ENCODE results near the gene ICAM2. TPM values are rescaled to one million over a fixed set of nuclear protein-coding genes. Genes with fewer than 3 reads are reported as not detected.

ICAM2 gene
- total and polyA plus RNA-seq, 2 donors (not counting 3 experiments of a cell fraction or from before 2014, with no cell fraction given) = 586 to 2,377 TPM

GRCh38 chr17:63974594-63975192, 45.7 kb downstream of the ICAM2 start:
- no peaks in the 10 kb centered on the region for H3K9me1 ChIP-seq (replicated peaks; ENCODE audit: control insufficient read depth, extremely low read depth, insufficient read depth, low read length)
- H3K27ac ChIP-seq (ENCODE audit: insufficient read depth, low read depth, low read length) = peak overlapping the region; percentile 13
- FAIRE-seq (peak; percentile 90), DNase-seq (ENCODE audit: low read depth, low spot score) (peak; percentile 51)
- BruUV-seq (replicated peaks) = no TSS peak
- peak overlapping the region; percentile 33 for H3K4me2 ChIP-seq (ENCODE audit: insufficient read depth, low read length)
- no peaks in the 10 kb centered on the region for H3K27me3 ChIP-seq (ENCODE audit: control insufficient read depth in 2 of 2, insufficient read depth in 2 of 2, low read length in 2 of 2)
- CTCF ChIA-PET = interaction anchor here (0.8 to 4.8 kb wide), 5 partner anchors 10 to 159 kb away, joined by 3 to 27 read pairs (median 4); no protein-coding TSS in a partner anchor
- peaks cover 13% of the 10 kb centered on the region for H3K4me1 ChIP-seq (ENCODE audit: control insufficient read depth, extremely low read depth, insufficient read depth, low read length)
- no peaks in the 10 kb centered on the region for H3K9me3 ChIP-seq (replicated peaks; ENCODE audit: control insufficient read depth, insufficient read depth, low read length)
- H3K79me2 ChIP-seq (ENCODE audit: control insufficient read depth, insufficient read depth, low read length) = no peaks in the 10 kb centered on the region
- peak overlapping the region; percentile 52 for H2AFZ ChIP-seq (ENCODE audit: low read depth, low read length)
- H4K20me1 ChIP-seq (replicated peaks; ENCODE audit: control insufficient read depth, extremely low read depth, insufficient read depth, low read length) = no peaks in the 10 kb centered on the region
- H3K4me3 ChIP-seq (replicated peaks in 1 of 3; ENCODE audit: insufficient read depth in 1 of 3, low read depth in 1 of 3, low read length in 3 of 3) = no peak overlapping the region
- no peaks in the 10 kb centered on the region for H3K36me3 ChIP-seq (ENCODE audit: control insufficient read depth in 2 of 2, extremely low read depth in 1 of 2, insufficient read depth in 2 of 2, low read length in 2 of 2)
- intact Hi-C loops (cut with micrococcal nuclease) (no loop called here), dilution Hi-C loops (cut with MboI; ENCODE audit: extremely low pct_ligation_motif_present, low sequenced_read_pairs) (no loop called here)
- TF ChIP-seq MYC (IDR thresholded peaks at IDR 0.05; ENCODE audit: low read depth, low read length) = no peak
- peak; percentile 51 for TF ChIP-seq JUN (IDR thresholded peaks at IDR 0.05; ENCODE audit: borderline replicate concordance, insufficient read depth, insufficient read length, low read depth)
- TF ChIP-seq MAX (IDR thresholded peaks at IDR 0.05; ENCODE audit: insufficient read depth, insufficient read length) = no peak
- peak; percentile 35 for TF ChIP-seq POLR2AphosphoS5 (IDR thresholded peaks at IDR 0.05; ENCODE audit: insufficient read depth, low read depth, low read length)
- no peak for TF ChIP-seq POLR2A (IDR thresholded peaks at IDR 0.05; ENCODE audit: low read depth, low read length)
- peak; percentile 86 for TF ChIP-seq FOS (IDR thresholded peaks at IDR 0.05; ENCODE audit: borderline replicate concordance, insufficient read depth, low read length)
- POLR2A ChIA-PET = no interaction called here
- H3K9ac ChIP-seq (replicated peaks; ENCODE audit: extremely low read depth, insufficient read depth, low read length) = no peak overlapping the region

- no peaks in the 10 kb centered on the region for H3K36me3 ChIP-seq (ENCODE audit: control insufficient read depth in 2 of 2, extremely low read depth in 1 of 2, insufficient read depth in 2 of 2, low read length in 2 of 2)
- no peaks in the 10 kb centered on the region for H3K9me1 ChIP-seq (replicated peaks; ENCODE audit: control insufficient read depth, extremely low read depth, insufficient read depth, low read length)
- no peak for TF ChIP-seq POLR2A (IDR thresholded peaks at IDR 0.05; ENCODE audit: low read depth, low read length)
- ChIA-PET CTCF (interaction anchor here (0.8 to 4.8 kb wide), 5 partner anchors 10 to 160 kb away, joined by 3 to 27 read pairs (median 4); no protein-coding TSS in a partner anchor), POLR2A (no interaction called here)
- H3K27ac ChIP-seq (ENCODE audit: insufficient read depth, low read depth, low read length) = no peak overlapping the region
- no peaks in the 10 kb centered on the region for H3K79me2 ChIP-seq (ENCODE audit: control insufficient read depth, insufficient read depth, low read length)
- H4K20me1 ChIP-seq (replicated peaks; ENCODE audit: control insufficient read depth, extremely low read depth, insufficient read depth, low read length) = no peaks in the 10 kb centered on the region
- no peak overlapping the region for H3K4me3 ChIP-seq (replicated peaks in 1 of 3; ENCODE audit: insufficient read depth in 1 of 3, low read depth in 1 of 3, low read length in 3 of 3)
- no peak overlapping the region for H2AFZ ChIP-seq (ENCODE audit: low read depth, low read length)
- H3K27me3 ChIP-seq (ENCODE audit: control insufficient read depth in 2 of 2, insufficient read depth in 2 of 2, low read length in 2 of 2) = no peaks in the 10 kb centered on the region
- H3K9ac ChIP-seq (replicated peaks; ENCODE audit: extremely low read depth, insufficient read depth, low read length) = no peak overlapping the region
- intact Hi-C loops (cut with micrococcal nuclease) (no loop called here), dilution Hi-C loops (cut with MboI; ENCODE audit: extremely low pct_ligation_motif_present, low sequenced_read_pairs) (no loop called here)
- peak overlapping the region; percentile 33 for H3K4me2 ChIP-seq (ENCODE audit: insufficient read depth, low read length)
- DNase-seq (ENCODE audit: low read depth, low spot score) = no peak
- no TSS peak for BruUV-seq (replicated peaks)
- H3K9me3 ChIP-seq (replicated peaks; ENCODE audit: control insufficient read depth, insufficient read depth, low read length) = no peaks in the 10 kb centered on the region
- FAIRE-seq = no peak
- H3K4me1 ChIP-seq (ENCODE audit: control insufficient read depth, extremely low read depth, insufficient read depth, low read length) = peaks cover 13% of the 10 kb centered on the region
Measured at GRCh38 chr17:63973930-63974593, 46.4 kb downstream of the ICAM2 start.
